GM18520 (cell line): ENCODE measurements around the gene FAM180B.

Experiments used
- ATAC-seq: cut with Tn5 transposase; IDR thresholded peaks from one replicate; pipeline ENCODE4 v1.9.1; 2021; ENCODE audit not compliant: unreplicated experiment

Gene FAM180B

GRCh38 chr11:47566149-47566698 is 20.3 kb upstream of the FAM180B start:
- no peak for ATAC-seq

GRCh38 chr11:47569646-47570045 is 16.8 kb upstream of the FAM180B start:
- no peak for ATAC-seq

DNA sequence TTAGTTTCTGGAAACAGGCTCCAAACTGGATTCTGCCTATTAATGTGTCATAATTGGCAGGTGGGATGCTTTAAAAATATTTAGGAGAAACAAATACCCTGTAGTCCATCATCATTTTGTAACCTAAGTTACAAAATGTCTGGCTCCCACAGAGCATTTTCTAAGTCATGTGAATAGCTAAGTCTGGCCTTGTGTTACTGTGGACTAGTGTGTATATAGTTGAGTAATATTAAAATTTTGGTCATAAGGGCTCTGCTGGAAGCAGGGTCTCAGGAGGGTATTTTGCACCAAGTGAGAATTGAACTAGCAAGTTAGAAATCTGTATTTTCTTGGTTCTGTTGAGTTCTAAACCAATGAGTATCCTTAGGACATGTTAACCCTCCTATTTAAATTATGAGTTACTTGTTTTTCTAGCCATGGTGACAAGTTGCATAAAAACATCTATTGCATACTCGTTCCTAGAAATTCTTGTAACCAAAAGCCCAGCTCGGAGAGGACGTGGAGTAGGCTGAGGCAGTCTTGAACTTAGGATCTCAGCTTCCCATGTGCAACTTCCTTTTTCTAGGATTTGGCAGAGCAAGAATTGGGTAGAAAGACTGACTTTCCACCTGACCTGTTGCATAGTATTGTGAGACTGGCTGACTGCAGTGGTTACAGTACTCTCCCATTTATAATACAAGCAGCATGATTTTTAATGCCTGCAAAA is 15.7 kb upstream of the FAM180B start:
- no peak for ATAC-seq

GRCh38 chr11:47571357-47571729 is 15.1 kb upstream of the FAM180B start:
- no peak for ATAC-seq

DNA sequence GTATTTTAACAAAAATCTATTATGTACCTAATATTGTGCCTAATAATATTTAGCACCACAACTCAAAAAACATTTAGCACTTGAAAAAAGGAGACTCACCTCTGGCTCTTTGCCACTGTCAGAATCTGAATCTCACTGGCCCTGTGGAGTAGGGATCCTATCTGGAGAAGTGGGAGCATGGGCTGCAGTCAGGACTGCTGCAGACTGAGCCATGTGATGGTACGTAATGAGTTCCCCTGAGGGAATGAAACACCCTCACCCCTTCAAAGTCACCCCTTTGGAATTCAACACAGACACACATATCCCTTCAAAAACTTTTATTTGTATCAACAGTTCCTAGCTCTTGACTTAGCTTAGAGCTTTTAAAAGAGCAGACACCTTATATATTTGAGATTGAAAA is 14.6 kb upstream of the FAM180B start:
- no peak for ATAC-seq

- ATAC-seq, result no peak
Measured at GRCh38 chr11:47572715-47573255, 13.7 kb upstream of the FAM180B start.

DNA sequence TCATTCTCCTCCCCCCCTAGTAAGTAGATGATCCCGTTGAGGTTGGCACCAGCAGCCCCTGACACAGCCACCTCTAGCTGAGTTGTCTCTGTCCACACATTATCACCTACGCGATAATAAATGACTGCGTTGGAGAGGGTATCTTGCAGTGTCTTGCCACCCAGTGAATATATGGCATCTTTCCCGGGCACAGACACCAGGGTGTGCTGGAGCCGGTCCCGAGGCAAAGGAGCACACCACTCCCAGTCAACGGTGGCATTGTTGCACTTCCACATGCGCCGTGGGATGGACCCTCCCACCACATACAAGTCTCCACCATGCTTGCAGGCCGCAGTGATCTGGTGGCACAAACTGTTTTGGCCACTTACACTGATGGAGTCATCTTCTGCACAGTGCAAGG is 13.2 kb upstream of the FAM180B start:
- no peak for ATAC-seq

GRCh38 chr11:47577460-47578041 is 8.9 kb upstream of the FAM180B start:
- ATAC-seq, result no peak

- peak; percentile 93 for ATAC-seq
Measured at GRCh38 chr11:47578524-47579494, 7.7 kb upstream of the FAM180B start, which contains the start of the genes KBTBD4 and NDUFS3. KBTBD4 (minus strand) TSS chr11:47578970; CDS start chr11:47578951, 19 bp downstream. NDUFS3 (plus strand) TSS chr11:47579074; CDS start chr11:47579092, 18 bp downstream.

- ATAC-seq, result no peak
Measured at GRCh38 chr11:47583844-47584243, 2.6 kb upstream of the FAM180B start.

DNA sequence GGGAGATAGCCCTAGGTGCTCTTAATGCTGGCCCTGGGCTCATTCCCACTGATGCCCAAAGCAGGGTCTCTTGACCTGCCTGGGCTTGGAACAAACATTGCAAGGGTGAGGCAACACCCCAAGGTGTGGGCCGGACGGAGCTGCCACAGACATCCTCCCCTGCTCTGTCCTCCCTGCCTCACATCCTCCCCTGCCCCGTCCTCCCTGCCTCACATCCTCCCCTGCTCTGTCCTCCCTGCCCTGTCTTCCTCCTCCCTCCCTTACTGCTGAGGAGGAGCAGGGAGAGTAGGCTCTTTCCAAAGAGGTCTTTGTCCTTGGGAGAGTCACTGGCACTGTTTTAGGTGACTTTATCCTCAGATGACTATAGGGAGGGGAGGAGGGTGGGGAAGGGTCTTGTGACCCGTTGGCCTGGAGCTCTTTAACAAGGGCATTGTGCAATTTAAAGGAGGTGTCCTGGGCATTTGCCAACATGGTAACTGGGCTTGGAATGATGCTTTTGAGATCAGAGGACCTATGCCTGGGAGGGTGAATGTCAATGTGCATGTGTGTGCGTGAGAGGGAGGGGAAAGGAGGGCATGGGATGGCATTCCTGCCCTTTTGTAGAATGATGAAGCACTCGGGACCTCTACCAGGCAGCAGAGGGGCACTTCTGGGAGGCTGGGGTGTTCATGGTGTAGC is 700 bp downstream of the FAM180B start:
- ATAC-seq, result no peak

- ATAC-seq, result no peak
Measured at GRCh38 chr11:47587723-47588326, 1.3 kb downstream of the FAM180B start.

GRCh38 chr11:47589118-47589517 is 2.6 kb downstream of the FAM180B start:
- no peak for ATAC-seq

- no peak for ATAC-seq
Measured at GRCh38 chr11:47589584-47589976, 3.1 kb downstream of the FAM180B start.

GRCh38 chr11:47589977-47590861 is 3.7 kb downstream of the FAM180B start:
- no peak for ATAC-seq

GRCh38 chr11:47591764-47592163 is 5.3 kb downstream of the FAM180B start:
- no peak for ATAC-seq

- no peak for ATAC-seq
Measured at GRCh38 chr11:47592251-47592650, 5.8 kb downstream of the FAM180B start.

DNA sequence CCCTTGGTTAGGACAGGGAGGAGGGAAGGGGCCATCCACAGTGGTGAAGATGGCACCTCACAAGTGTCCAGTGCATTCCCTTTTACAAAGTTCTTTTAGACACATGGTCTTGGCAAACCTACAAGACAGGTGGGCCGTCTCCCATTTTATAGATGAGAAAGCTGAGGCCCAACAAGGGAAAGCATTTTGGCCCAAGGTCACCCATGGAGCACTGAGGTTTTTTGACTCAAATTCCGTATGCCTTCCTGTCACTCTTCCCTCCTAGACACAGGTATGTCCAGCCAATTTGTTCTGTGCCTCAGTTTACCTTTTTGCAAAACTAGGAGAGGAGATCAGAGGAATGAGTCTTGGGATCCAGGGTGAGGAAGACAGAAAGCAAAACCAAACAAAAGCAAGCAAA is 6.5 kb downstream of the FAM180B start:
- ATAC-seq, result no peak

- ATAC-seq, result no peak
Measured at GRCh38 chr11:47593492-47593933, 7.0 kb downstream of the FAM180B start.
